ENCODE results near the gene LILRB2.
A peak's percentile ranks its signal among the peaks of the same experiment; 100 is the strongest.
"Not testable (repeated sequence)": the region's sequence is repeated elsewhere in the genome, so short reads cannot be mapped to it uniquely, and the experiment has no call there.

LILRB2 gene

GRCh38 chr19:54239491-54240371 is 41.2 kb downstream of the LILRB2 start:
- DNase-seq: not testable (repeated sequence)

GRCh38 chr19:54233941-54234340 is 47.0 kb downstream of the LILRB2 start:
- no peak for DNase-seq

- peak; percentile 87 for DNase-seq
These were observed 49.6 kb downstream of the LILRB2 start for GRCh38 chr19:54231077-54231931.

- DNase-seq: no peak
These were observed 50.9 kb downstream of the LILRB2 start for GRCh38 chr19:54230031-54230430.

GRCh38 chr19:54229146-54229545 is 51.8 kb downstream of the LILRB2 start:
- DNase-seq: no peak

DNA sequence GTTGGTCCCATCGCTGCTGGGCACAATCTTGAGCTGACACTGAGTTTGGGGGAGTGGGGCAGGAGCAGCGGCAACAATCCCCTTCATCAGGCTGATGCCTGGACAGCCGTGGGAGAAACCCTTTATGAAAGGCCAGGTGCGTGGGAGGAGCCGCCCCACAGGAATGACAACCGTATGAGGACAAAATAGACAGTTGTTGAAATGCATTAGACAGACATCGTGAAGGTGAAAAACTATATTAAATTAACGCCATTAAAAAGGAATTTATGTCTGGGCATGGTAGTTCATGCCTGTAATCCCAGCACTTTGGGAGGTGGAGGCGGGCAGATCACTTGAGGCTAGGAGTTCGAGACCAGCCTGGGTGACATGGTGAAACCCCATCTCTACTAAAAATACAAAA is 56.3 kb downstream of the LILRB2 start:
- not testable (repeated sequence) for DNase-seq

DNA sequence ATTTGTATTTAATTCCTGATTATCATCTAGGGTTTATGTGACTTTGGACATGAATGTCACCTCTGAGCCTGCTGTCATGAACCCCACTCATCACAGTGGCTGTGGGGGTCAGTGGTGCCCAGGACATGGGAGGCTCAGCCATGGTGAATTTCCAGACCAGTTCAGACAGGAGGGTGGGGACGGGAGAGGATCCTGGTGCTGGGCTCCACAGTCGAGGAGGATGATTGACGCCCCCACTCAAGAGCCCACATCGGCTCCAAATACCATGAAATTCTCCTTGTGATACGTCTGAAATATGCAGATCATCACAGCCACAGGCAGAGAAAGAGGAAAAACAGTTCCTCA is 57.0 kb downstream of the LILRB2 start:
- not testable (repeated sequence) for DNase-seq

All from CD4-positive, alpha-beta T cell treated with Interleukin-6 for 4 hours (primary cell).